Jurkat, Clone E6-1 (cell line): ENCODE measurements around the gene P2RX7.

Experiments used
- DNase-seq: peaks from one replicate; pipeline ENCODE4 v3.0.0-alpha.2; 2011; ENCODE audit warnings: low read depth, low spot score
- H3K4me3 ChIP-seq: 2 replicates; pipeline ENCODE4 v1.5.1; 2011; ENCODE audit warnings: mild to moderate bottlenecking, low read length, control low read depth, moderate library complexity

P2RX7 gene

DNA sequence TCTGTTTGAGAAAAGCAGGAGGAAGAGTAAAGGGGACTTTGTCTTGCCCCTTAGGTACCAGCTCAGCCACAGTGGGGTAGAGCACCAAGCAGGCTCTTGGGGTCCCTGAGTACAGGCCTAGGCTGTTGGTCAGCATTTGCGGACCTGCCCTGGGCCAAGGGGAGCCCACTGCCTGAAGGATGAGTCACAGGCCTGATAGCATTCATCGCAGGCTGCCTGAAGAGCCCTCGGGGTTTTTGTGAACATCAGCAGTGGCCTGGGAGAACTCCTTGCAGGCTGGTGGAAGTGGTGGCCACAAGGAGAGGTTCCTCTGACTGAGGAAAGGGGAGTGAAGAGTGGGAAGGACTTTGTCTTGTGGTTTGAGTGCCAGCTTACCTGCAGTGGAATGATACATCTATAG lies 25.0 kb upstream of the P2RX7 start:
- DNase-seq: no peak
- no peak overlapping the region for H3K4me3 ChIP-seq

DNA sequence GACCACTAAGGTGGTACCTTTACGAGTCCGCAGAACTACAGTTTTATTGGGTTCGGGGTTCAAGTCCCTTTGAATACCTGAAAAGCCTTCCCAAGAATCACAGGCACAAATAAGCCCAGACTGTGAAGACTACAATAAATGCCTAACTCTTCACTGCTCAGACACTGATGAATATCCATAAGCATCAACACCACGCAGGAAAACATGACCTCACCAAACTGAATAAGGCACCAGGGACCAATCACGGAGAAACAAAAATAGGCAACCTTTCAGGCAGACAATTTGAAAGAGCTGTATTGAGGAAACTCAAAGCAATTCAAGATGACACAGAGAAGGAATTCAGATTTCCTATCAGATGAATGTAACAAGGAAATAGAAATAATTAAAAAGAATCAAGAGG lies 24.2 kb upstream of the P2RX7 start:
- no peak for DNase-seq
- H3K4me3 ChIP-seq: no peak overlapping the region

DNA sequence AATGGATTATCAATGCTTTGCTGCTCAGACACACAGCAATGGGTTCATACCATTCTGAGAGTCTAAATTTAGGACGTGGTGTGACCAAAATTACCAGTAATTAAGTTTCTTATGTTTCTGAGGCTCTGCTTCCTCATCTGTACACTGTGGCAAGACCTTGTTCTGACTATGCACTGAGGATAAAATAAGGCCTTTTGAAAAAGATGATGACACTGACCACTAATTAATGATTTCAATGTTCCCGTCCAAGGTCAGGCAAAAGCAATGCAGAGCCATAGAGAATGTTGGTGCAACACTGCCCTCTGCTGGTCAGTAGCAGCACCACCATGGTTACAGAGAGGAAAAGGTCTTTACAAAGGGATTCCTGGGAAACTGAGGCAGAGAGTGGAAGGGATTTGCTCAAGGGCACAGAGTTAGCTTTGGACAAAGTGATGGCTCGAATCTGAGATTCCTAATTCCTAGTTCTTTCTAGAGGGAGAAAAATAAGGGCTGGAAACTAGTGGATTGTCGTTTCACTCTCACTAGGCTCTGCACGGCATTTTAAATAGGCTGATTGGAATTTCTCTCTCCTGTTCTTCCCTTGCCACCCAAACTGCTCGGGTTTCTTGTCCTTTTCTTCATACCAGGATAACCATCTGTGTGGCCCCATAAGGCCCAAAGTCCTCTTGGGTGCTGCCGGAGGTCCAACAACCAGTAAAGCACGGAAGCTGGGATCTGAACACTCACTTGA lies 22.3 kb upstream of the P2RX7 start:
- DNase-seq: peak; percentile 46
- no peak overlapping the region for H3K4me3 ChIP-seq

DNA sequence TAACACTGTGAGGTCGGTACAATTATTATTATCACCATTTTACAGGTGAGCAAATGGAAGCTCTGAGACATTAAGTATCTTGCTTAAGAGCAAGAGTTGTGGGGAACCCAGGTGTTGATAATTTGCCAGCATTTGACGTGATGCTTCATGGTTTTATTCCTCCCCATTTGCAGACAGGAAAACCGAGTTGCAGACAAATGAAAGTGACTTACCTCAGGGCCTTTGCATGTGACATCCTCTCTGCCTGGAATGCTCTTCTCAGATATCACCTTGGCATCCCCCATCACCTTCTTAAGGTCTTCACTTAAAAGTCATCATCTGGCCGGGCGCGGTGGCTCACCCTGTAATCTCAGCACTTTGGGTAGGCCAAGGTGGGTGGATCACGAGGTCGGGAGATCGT lies 21.0 kb upstream of the P2RX7 start:
- H3K4me3 ChIP-seq: no peak overlapping the region
- no peak for DNase-seq

DNA sequence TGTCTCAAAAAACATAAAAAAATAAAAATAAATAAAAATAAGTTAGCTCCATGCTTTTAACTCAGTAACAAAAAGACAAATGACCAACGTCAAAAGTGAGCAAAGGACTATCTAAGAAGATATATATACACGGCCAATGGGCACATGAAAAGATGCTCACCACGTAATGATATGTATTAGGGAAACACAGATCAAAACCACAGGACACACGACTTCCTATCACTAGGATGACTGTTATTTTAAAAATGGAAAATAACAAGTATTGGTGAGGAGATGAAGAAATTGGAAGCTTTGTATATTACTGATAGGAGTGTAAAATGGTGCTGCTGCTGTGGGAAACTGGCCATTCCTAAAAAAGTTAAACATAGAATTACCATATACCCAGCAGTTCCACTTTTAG lies 20.2 kb upstream of the P2RX7 start:
- DNase-seq: no peak
- no peak overlapping the region for H3K4me3 ChIP-seq

GRCh38 chr12:121113057-121113456 lies 19.6 kb upstream of the P2RX7 start:
- H3K4me3 ChIP-seq: no peak overlapping the region
- DNase-seq: no peak

DNA sequence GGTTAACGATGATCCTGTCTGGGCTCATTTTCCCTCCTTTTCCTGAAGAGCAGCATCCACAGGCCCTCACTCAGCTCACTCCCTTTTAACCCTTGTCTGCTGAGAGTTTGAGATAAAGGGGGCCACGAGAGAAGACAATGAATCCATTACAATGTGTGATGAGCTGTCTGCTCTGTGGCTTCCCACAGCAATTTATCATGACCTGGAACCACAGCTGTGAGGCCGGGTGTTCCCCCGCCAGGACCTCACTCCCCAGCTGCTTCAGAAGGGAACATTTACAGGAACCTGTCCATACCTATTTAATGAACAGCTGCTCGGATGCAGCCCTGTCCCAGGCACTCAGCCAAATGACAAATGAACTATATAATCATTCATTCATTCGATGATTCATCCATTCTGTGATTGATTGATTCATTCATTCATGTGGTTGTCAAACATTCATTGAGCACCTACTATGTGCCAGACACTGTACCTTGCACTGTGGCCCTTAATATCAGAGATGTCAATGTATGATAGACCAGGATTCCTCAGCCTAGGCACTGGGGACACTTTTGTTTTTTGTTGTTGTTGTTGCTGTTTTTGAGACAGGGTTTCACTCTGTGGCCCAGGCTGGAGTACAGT lies 18.5 kb upstream of the P2RX7 start:
- H3K4me3 ChIP-seq: no peak overlapping the region
- no peak for DNase-seq

GRCh38 chr12:121114806-121115205 lies 17.9 kb upstream of the P2RX7 start:
- H3K4me3 ChIP-seq: no peak overlapping the region
- no peak for DNase-seq

DNA sequence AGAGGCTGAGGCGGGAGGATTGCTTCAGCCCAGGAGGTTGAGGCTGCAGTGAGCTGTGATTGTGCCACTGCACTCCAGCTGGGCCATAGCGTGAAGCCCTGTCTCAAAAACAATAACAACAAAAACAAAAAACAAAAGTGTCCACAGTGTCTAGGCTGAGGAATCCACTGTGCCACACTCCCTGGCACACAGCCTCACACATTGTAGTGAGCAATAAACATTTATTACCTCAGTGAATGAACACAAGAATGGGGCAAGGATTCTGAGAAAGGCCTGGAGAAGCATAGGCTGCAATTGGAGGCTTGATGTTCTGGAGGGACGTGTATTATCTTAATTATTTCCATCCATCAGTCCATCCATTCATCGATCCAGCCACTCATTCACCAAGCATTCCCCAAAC lies 17.1 kb upstream of the P2RX7 start:
- no peak for DNase-seq
- H3K4me3 ChIP-seq: no peak overlapping the region

GRCh38 chr12:121116318-121117225 lies 16.1 kb upstream of the P2RX7 start:
- no peak for DNase-seq
- H3K4me3 ChIP-seq: no peak overlapping the region

- no peak overlapping the region for H3K4me3 ChIP-seq
- DNase-seq: no peak
These were observed 15.4 kb upstream of the P2RX7 start for GRCh38 chr12:121117226-121117777.

DNA sequence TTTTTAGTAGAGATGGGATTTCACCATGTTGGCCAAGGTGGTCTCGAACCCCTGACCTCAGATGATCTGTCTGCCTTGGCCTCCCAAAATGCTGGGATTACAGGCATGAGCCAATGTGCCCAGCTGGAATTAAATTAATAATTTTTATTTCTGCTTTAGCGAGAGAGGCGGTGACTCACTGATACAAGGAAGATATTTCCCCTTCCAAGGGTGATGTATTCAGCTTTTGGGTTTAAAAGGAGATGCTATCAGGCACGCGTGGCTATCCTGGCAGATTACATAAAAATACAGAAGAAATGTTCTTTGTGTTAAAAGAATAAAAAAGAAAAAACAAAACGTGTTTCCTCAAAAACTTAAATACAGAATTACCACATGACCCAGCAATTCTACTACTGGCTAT lies 12.4 kb upstream of the P2RX7 start:
- DNase-seq: no peak
- H3K4me3 ChIP-seq: no peak overlapping the region

DNA sequence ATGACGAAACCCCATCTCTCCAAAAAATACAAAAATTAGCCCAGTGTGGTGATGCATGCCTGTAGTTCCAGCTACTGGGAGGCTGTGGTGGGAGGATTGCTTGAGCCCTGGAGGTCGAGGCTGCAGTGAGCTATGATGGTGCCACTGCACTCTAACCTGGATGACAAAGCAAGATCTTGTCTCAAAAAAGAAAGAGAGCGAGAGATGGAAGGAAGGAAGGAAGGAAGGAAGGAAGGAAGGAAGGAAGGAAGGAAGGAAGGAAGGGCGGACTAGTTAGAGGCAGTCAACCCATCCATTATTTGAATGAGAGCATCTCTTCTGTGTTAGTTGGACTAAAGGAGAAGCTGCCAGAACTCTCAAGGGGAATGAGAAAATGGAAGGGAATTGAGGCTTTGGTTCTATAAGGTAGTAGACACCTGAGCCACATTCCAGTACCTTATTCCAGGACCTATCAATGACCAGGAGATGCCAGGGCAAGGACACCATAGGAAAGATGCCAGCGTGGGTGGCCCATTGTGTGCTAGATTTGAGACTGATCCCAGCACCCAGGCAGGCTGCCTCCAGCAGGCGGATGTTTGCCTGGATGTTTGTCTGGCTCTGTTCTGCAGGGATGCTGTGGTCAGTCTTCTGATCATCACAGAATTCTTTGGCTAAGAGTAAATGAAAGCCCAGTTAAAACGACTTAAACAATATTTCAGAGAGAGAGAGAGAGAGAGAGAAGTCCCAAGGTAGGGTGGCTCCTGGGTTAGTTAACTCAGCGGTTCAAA lies 11.5 kb upstream of the P2RX7 start:
- no peak for DNase-seq
- no peak overlapping the region for H3K4me3 ChIP-seq

DNA sequence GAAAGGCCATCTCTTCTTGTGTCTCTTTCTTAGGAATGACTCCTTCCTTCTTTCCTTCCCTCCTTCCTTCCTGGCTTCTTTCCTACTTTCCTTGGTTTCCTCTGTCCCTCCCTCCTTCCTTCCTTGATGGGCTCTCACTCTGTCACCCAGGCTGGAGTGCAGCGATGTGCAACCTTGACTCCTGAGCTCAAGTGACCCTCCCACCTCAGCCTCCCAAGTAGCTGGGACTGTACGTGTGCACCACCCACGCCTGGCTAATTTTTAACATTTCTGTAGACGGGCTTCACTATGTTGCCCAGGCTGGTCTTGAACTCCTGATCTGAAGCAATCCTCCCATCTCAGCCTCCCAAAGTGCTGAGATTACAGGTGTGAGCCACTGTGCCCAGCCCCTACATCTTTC lies 10.9 kb upstream of the P2RX7 start:
- DNase-seq: no peak
- H3K4me3 ChIP-seq: no peak overlapping the region

GRCh38 chr12:121123488-121123887 lies 9.2 kb upstream of the P2RX7 start:
- no peak for DNase-seq
- H3K4me3 ChIP-seq: no peak overlapping the region

GRCh38 chr12:121124402-121125109 lies 8.1 kb upstream of the P2RX7 start:
- no peak for DNase-seq
- H3K4me3 ChIP-seq: no peak overlapping the region

DNA sequence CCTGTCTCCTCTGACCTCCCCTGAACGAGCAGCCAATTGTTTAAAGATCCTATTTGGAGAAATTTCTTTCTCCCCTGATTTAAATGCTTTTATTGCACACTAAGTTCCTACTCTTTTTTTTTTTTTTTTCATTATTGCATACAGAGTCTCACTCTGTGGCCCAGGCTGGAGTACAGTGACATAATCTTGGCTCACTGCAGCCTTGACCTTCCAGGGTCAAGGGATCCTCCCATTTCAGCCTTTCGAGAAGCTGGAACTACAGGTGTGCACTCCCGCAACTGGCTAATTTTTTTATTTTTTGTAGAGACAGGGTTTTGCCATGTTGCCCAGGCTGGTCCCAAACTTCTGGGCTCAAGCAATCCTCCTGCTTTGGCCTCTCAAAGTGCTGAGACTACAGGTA lies 5.2 kb upstream of the P2RX7 start:
- no peak for DNase-seq
- H3K4me3 ChIP-seq: no peak overlapping the region

DNA sequence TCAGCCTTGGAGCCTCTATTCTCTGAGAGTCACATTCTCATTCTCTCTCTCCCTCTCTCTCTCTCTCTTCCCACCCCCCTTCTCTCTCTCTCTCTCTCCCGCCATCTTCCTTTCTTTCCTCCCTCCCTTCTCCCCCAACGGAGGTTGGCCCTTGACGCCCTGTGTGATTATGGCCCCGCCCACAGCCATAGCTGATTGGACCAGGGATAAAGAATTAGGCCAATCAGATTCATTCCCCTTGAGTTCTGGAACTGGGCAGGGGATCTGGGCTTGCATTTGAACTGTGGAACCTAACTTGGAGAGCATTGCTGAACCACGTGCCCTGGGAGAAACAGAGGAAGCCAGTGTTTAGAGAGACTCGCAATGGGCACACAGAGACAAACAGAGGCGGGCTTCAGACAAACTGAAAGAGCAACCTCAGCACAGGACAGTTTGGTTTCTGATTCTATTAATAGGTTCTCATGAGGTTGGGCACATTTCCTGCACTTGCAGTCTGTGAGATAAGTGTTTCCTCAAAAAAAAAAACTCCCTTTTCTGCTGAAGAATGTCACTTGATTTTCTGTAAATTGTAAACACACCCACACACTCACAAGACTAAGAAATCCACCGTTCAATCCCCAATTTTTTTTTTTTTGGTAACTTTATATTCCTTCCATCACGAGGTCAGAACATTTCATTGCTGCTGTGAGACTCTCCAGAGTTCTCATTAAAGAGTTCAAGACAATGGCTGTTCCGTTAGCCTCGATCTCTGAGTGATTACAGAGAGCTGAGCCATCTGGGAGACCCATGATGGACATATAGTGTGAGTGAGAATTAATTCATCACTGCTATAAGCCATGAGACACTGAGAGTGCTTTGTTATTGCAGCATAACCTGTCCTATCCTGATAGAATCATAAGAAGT lies 3.5 kb upstream of the P2RX7 start:
- peak; percentile 94 for DNase-seq
- H3K4me3 ChIP-seq: peak overlapping the region; percentile 5
